CD8-positive, alpha-beta memory T cell (primary cell): ENCODE data around the gene LARP4B. TPM values are rescaled to one million over a fixed set of nuclear protein-coding genes. Genes with fewer than 3 reads are reported as not detected.
"Not testable (repeated sequence)": the region's sequence is repeated elsewhere in the genome, so short reads cannot be mapped to it uniquely, and the experiment has no call there.

Experiments
- CTCF ChIA-PET: fragments of 350-600 bp; sonication (Branson Sonifier 250); formaldehyde crosslinking; loops from one replicate; lab custom pipeline; 2021; ENCODE audit warnings: antibody characterized with exemption; lab: Charles Lee
- POLR2A ChIA-PET: fragments of 350-600 bp; sonication (Branson Sonifier 250); formaldehyde crosslinking; loops from one replicate; lab custom pipeline; 2021; ENCODE audit warnings: antibody characterized with exemption; lab: Charles Lee
- DNase-seq, 5 donors: peaks; one replicate each; pipeline versions ENCODE4 v3.0.0 to v3.0.0-alpha.2; 2020 to 2022; ENCODE audit warnings: mixed read lengths in 1 of 5
- H3K27ac ChIP-seq: one replicate; pipeline ENCODE4 v1.7.0; 2013; ENCODE audit warnings: low read depth, mild to moderate bottlenecking, low read length, moderate library complexity
- H3K27me3 ChIP-seq: 2 replicates; pipeline ENCODE4 v1.7.0; 2013; ENCODE audit warnings: low read length, mild to moderate bottlenecking; ENCODE audit not compliant: insufficient read depth, poor library complexity, severe bottlenecking
- H3K36me3 ChIP-seq: 2 replicates; pipeline ENCODE4 v1.7.0; 2013; ENCODE audit warnings: mild to moderate bottlenecking, low read length, moderate library complexity; ENCODE audit not compliant: insufficient read depth
- H3K4me1 ChIP-seq: 2 replicates; pipeline ENCODE4 v1.7.0; 2013; ENCODE audit warnings: mild to moderate bottlenecking, low read length, moderate library complexity; ENCODE audit not compliant: insufficient read depth
- H3K4me3 ChIP-seq: 2 replicates; pipeline ENCODE4 v1.7.0; 2013; ENCODE audit warnings: mild to moderate bottlenecking, low read length
- H3K9me3 ChIP-seq: 2 replicates; pipeline ENCODE4 v1.7.0; 2013; ENCODE audit warnings: mild to moderate bottlenecking, low read length
- H3K27ac Mint-ChIP-seq, 8 donors: one replicate each; pipeline ENCODE4 v1.8.0; 2020 to 2021; ENCODE audit warnings: mixed read lengths in 8 of 8, mild to moderate bottlenecking in 6 of 8, inconsistent platforms in 3 of 8, moderate library complexity in 3 of 8
- H3K27me3 Mint-ChIP-seq, 2 donors: one replicate each; pipeline ENCODE4 v1.8.0; 2020 to 2021; ENCODE audit warnings: mixed read lengths in 2 of 2, mild to moderate bottlenecking in 1 of 2, moderate library complexity in 1 of 2
- H3K36me3 Mint-ChIP-seq, 3 donors: one replicate each; pipeline ENCODE4 v1.8.0; 2020 to 2021; ENCODE audit warnings: mixed read lengths in 3 of 3, inconsistent platforms in 1 of 3, mild to moderate bottlenecking in 1 of 3
- H3K4me1 Mint-ChIP-seq, 3 donors: one replicate each; pipeline ENCODE4 v1.8.0; 2020 to 2021; ENCODE audit warnings: mixed read lengths in 3 of 3, inconsistent platforms in 1 of 3, mild to moderate bottlenecking in 1 of 3
- H3K4me3 Mint-ChIP-seq, 7 donors: one replicate each; pipeline ENCODE4 v1.8.0; 2020 to 2021; ENCODE audit warnings: mixed read lengths in 7 of 7, mild to moderate bottlenecking in 6 of 7, moderate library complexity in 4 of 7, inconsistent platforms in 2 of 7
- H3K9me3 Mint-ChIP-seq, 5 donors: one replicate each; pipeline ENCODE4 v1.8.0; 2020 to 2022; ENCODE audit warnings: mixed read lengths in 5 of 5, mild to moderate bottlenecking in 3 of 5, moderate library complexity in 2 of 5, inconsistent platforms in 1 of 5
- polyA plus RNA-seq: library from polyadenylated mRNA; unstranded; fragments of 300-500 nt; fragmentation: Illumina TruSeq; gene quantifications from one replicate; pipeline ENCODE4 v1.2.3, GENCODE V29; 2021
- total RNA-seq, 2 experiments: library from RNA; stranded (reverse); gene quantifications; one replicate each; pipeline ENCODE4 v1.2.3, GENCODE V29; 2021

Gene LARP4B
- total and polyA plus RNA-seq, 3 experiments from 2014 or later, result 30.6 to 128 (median 121) TPM

GRCh38 chr10:943334-944033 lies 12.0 kb upstream of the LARP4B start:
- Mint-ChIP-seq H3K9me3 (no peaks in the 10 kb centered on the region), H3K27ac (peak overlapping the region in 2 of 8 donors; percentile 8 to 43)

GRCh38 chr10:938941-939678 lies 7.6 kb upstream of the LARP4B start:
- Mint-ChIP-seq H3K4me3 (peak overlapping the region in 1 of 7 donors; percentile 23), H3K36me3 (peaks cover 0 to 3% (median 0%) of the 10 kb centered on the region in 3 donors), H3K4me1 (peaks cover 11 to 13% (median 12%) of the 10 kb centered on the region in 3 donors), H3K27me3 (no peaks in the 10 kb centered on the region), H3K27ac (peak overlapping the region in 6 of 8 donors; percentile 14 to 95 (median 62)), H3K9me3 (no peaks in the 10 kb centered on the region)
- Histone ChIP-seq H3K36me3 (no peaks in the 10 kb centered on the region), H3K4me3 (no peak overlapping the region), H3K27ac (no peak overlapping the region), H3K4me1 (peaks cover 11% of the 10 kb centered on the region), H3K9me3 (no peaks in the 10 kb centered on the region), H3K27me3 (no peaks in the 10 kb centered on the region)
- POLR2A ChIA-PET, result no interaction called here
- CTCF ChIA-PET, result no interaction called here
- peak in 2 of 5 donors; percentile 4 to 36 for DNase-seq

More at GRCh38 chr10:943334-944033, 12.0 kb upstream of the LARP4B start:
- H3K36me3 ChIP-seq, result no peaks in the 10 kb centered on the region
- Mint-ChIP-seq H3K27me3 (no peaks in the 10 kb centered on the region), H3K4me1 (peaks cover 14 to 17% (median 16%) of the 10 kb centered on the region in 3 donors), H3K36me3 (peaks cover 0 to 3% (median 0%) of the 10 kb centered on the region in 3 donors), H3K4me3 (no peak overlapping the region)
- peaks cover 11% of the 10 kb centered on the region for H3K4me1 ChIP-seq
- H3K27ac ChIP-seq, result no peak overlapping the region
- H3K27me3 ChIP-seq, result no peaks in the 10 kb centered on the region
- ChIA-PET CTCF (no interaction called here), POLR2A (no interaction called here)
- H3K4me3 ChIP-seq, result no peak overlapping the region
- no peaks in the 10 kb centered on the region for H3K9me3 ChIP-seq
- DNase-seq, result no peak

GRCh38 chr10:934746-935406 lies 3.4 kb upstream of the LARP4B start:
- Histone ChIP-seq H3K4me3 (no peak overlapping the region), H3K27ac (no peak overlapping the region), H3K27me3 (no peaks in the 10 kb centered on the region), H3K9me3 (no peaks in the 10 kb centered on the region), H3K36me3 (no peaks in the 10 kb centered on the region), H3K4me1 (peaks cover 16% of the 10 kb centered on the region)
- Mint-ChIP-seq H3K27me3 (no peaks in the 10 kb centered on the region), H3K27ac (peak overlapping the region in 4 of 8 donors; percentile 6 to 97 (median 47)), H3K36me3 (peaks cover 0 to 10% (median 3%) of the 10 kb centered on the region in 3 donors), H3K4me1 (peaks cover 21 to 25% (median 24%) of the 10 kb centered on the region in 3 donors), H3K4me3 (peak overlapping the region in 2 of 7 donors; percentile 24 to 76), H3K9me3 (no peaks in the 10 kb centered on the region)
- DNase-seq, result no peak
- ChIA-PET CTCF (no interaction called here), POLR2A (no interaction called here)

- H3K27me3 Mint-ChIP-seq, CTCF ChIA-PET, H3K27me3 ChIP-seq, H3K36me3 ChIP-seq, DNase-seq, H3K4me3 ChIP-seq, H3K27ac ChIP-seq, H3K9me3 Mint-ChIP-seq, H3K9me3 ChIP-seq: not testable (repeated sequence)
- peaks cover 18% of the 10 kb centered on the region for H3K4me1 ChIP-seq
- POLR2A ChIA-PET, result interaction anchor here (0.5 kb wide), 1 partner anchor 23 kb away, joined by 6 read pairs; no protein-coding TSS in a partner anchor
- Mint-ChIP-seq H3K4me3 (peak overlapping the region in 6 of 7 donors; percentile 20 to 91 (median 34)), H3K27ac (peak overlapping the region in 5 of 8 donors; percentile 6 to 97 (median 50)), H3K4me1 (peaks cover 23 to 26% (median 25%) of the 10 kb centered on the region in 3 donors), H3K36me3 (peaks cover 0 to 12% (median 0%) of the 10 kb centered on the region in 3 donors)
These were observed 2.7 kb upstream of the LARP4B start for GRCh38 chr10:934165-934564.

GRCh38 chr10:932589-932988 lies 1.1 kb upstream of the LARP4B start:
- Histone ChIP-seq H3K27me3 (no peaks in the 10 kb centered on the region), H3K36me3 (no peaks in the 10 kb centered on the region), H3K27ac (no peak overlapping the region), H3K4me3 (no peak overlapping the region), H3K9me3 (no peaks in the 10 kb centered on the region), H3K4me1 (peaks cover 25% of the 10 kb centered on the region)
- Mint-ChIP-seq H3K9me3 (no peaks in the 10 kb centered on the region), H3K4me1 (peaks cover 27 to 33% (median 32%) of the 10 kb centered on the region in 3 donors), H3K27me3 (no peaks in the 10 kb centered on the region), H3K36me3 (peaks cover 0 to 15% (median 0%) of the 10 kb centered on the region in 3 donors), H3K27ac (peak overlapping the region; percentile 46 to 97 (median 90)), H3K4me3 (peak overlapping the region; percentile 66 to 91 (median 80))
- POLR2A ChIA-PET, result interaction anchor here (0.6 to 1.3 kb wide), 3 partner anchors 11 to 56 kb away, joined by 3 to 5 read pairs (median 3); partner anchors contain the start of gene GTPBP4
- peak in 1 of 5 donors; percentile 51 for DNase-seq
- CTCF ChIA-PET, result no interaction called here

GRCh38 chr10:930625-931325 lies 730 bp downstream of the LARP4B start:
- peak; percentile 17 to 52 (median 25) for DNase-seq
- H3K4me3 ChIP-seq, result peak overlapping the region; percentile 60
- peaks cover 34% of the 10 kb centered on the region for H3K4me1 ChIP-seq
- peak overlapping the region; percentile 91 to 98 (median 95) for H3K4me3 Mint-ChIP-seq
- no peaks in the 10 kb centered on the region for H3K9me3 ChIP-seq
- H3K9me3 Mint-ChIP-seq, result no peaks in the 10 kb centered on the region
- no peaks in the 10 kb centered on the region for H3K27me3 ChIP-seq
- peaks cover 0 to 2% of the 10 kb centered on the region in 2 donors for H3K27me3 Mint-ChIP-seq
- H3K36me3 Mint-ChIP-seq, result peaks cover 0 to 27% (median 4%) of the 10 kb centered on the region in 3 donors
- H3K36me3 ChIP-seq, result no peaks in the 10 kb centered on the region
- peaks cover 41 to 50% (median 50%) of the 10 kb centered on the region in 3 donors for H3K4me1 Mint-ChIP-seq
- CTCF ChIA-PET, result interaction anchor here (0.9 to 1.5 kb wide), 3 partner anchors 56 to 179 kb away, joined by 3 read pairs; no protein-coding TSS in a partner anchor
- POLR2A ChIA-PET, result interaction anchor here (1.0 to 1.5 kb wide), 3 partner anchors 57 to 125 kb away, joined by 4 to 9 read pairs (median 5); partner anchors contain the start of genes GTPBP4, IDI1 and WDR37
- peak overlapping the region; percentile 45 for H3K27ac ChIP-seq
- peak overlapping the region; percentile 87 to 98 (median 94) for H3K27ac Mint-ChIP-seq
